Epithelial cell of umbilical artery (primary cell): ENCODE measurements around the gene IYD. TPM values are rescaled to one million over a fixed set of nuclear protein-coding genes. Genes with fewer than 3 reads are reported as not detected.

ENCODE experiments used
- total RNA-seq: library from RNA; depleted of rRNA; stranded (reverse); fragments of >200 nt; gene quantifications from 2 replicates; pipeline ENCODE4 v1.2.3, GENCODE V29; 2014

Gene IYD
- total RNA-seq: under 0.01 TPM in 1 of 2 replicates, not detected in the other

GRCh38 chr6:150368762-150369161 lies at the start of gene IYD:
TSS of gene IYD (plus strand) at chr6:150369012. CDS start at chr6:150369032, 20 bp downstream.

Other genes with a start within 250 kb of the IYD start
- not detected in 2 replicates for gene PPP1R14C, start 226.0 kb upstream of the IYD start, total RNA-seq
- gene PLEKHG1, start 230.9 kb downstream of the IYD start, total RNA-seq: 27.6 and 32.2 TPM in 2 replicates